ENCODE measurements around the gene RTN4. TPM values are rescaled to one million over a fixed set of nuclear protein-coding genes. Genes with fewer than 3 reads are reported as not detected.

RTN4 gene
- total RNA-seq, 1 experiment from 2014 or later = 200 TPM

GRCh38 chr2:55011831-55012671 lies 38.2 kb downstream of the RTN4 start:
- no peak overlapping the region for H3K4me3 Mint-ChIP-seq
- H4K91ac ChIP-seq (ENCODE audit: insufficient read length, low read depth, low read length) = no peak overlapping the region
- H3K4me1 Mint-ChIP-seq = peaks cover 44 to 61% of the 10 kb centered on the region in 2 experiments
- no peak overlapping the region for H2AK5ac ChIP-seq (ENCODE audit: insufficient read length, low read length)
- no peaks in the 10 kb centered on the region for H3K23me2 ChIP-seq (ENCODE audit: insufficient read length, low read depth, low read length, poor library complexity, severe bottlenecking)
- H2BK20ac ChIP-seq (ENCODE audit: low read depth, low read length, poor library complexity, severe bottlenecking) = no peak overlapping the region
- peaks cover 38% of the 10 kb centered on the region for H3K79me2 ChIP-seq (ENCODE audit: insufficient read depth, low read length)
- H4K8ac ChIP-seq (replicated peaks; ENCODE audit: insufficient read length, low read depth, low read length) = no peak overlapping the region
- H3T11ph ChIP-seq (ENCODE audit: low read length) = no peak overlapping the region
- no peak overlapping the region for H2BK120ac ChIP-seq (ENCODE audit: low read depth, low read length, poor library complexity, severe bottlenecking)
- no peaks in the 10 kb centered on the region for H3K36me3 Mint-ChIP-seq (ENCODE audit: insufficient read depth in 1 of 3, low read depth in 3 of 3)
- peaks cover 3% of the 10 kb centered on the region; the same call in 1 of the 2 replicates for H3K4me1 ChIP-seq (ENCODE audit: insufficient read depth, low read length)
- no peak overlapping the region for H2BK15ac ChIP-seq (ENCODE audit: low read depth, low read length)
- H3K18ac ChIP-seq (ENCODE audit: insufficient read length, low read depth, low read length) = no peak overlapping the region
- no peak overlapping the region for H2BK12ac ChIP-seq (ENCODE audit: insufficient read length, low read depth, low read length)
- no peak overlapping the region for H2AFZ ChIP-seq (ENCODE audit: low read length)
- H3K27ac ChIP-seq (ENCODE audit: insufficient read length, low read depth, low read length) = no peak overlapping the region
- H3K23ac ChIP-seq (ENCODE audit: insufficient read length, low read depth, low read length) = no peak overlapping the region
- no peak overlapping the region for H3K9ac ChIP-seq (ENCODE audit: extremely low read depth, insufficient read length, low read length)
- no CpG with 5 or more reads among the region's 6 CpGs for WGBS (ENCODE audit: extremely low coverage, insufficient read length, low lambda C conversion rate)
- H3K27ac Mint-ChIP-seq = no peak overlapping the region; a peak in 2 of 7 replicates
- H4K5ac ChIP-seq (ENCODE audit: insufficient read length, low read depth, low read length) = no peak overlapping the region
- no peaks in the 10 kb centered on the region for H3K9me3 ChIP-seq (ENCODE audit: control insufficient read depth, low read depth, low read length)
- no peak overlapping the region for H3K4ac ChIP-seq (ENCODE audit: low read depth, low read length)
- H3K27me3 Mint-ChIP-seq (ENCODE audit: low read depth) = no peaks in the 10 kb centered on the region
- no peak for DNase-seq
- H3K14ac ChIP-seq (ENCODE audit: insufficient read depth, low read length) = no peak overlapping the region
- no peak overlapping the region for H3K56ac ChIP-seq (ENCODE audit: insufficient read length, low read depth, low read length)
- H3K4me2 ChIP-seq (ENCODE audit: insufficient read depth, insufficient read length, low read length) = no peak overlapping the region
- H3K79me1 ChIP-seq (ENCODE audit: insufficient read depth, low read depth, low read length, poor library complexity, severe bottlenecking) = peaks cover 5% of the 10 kb centered on the region
- no peak overlapping the region for H2BK5ac ChIP-seq (ENCODE audit: insufficient read length, low read length)
- H4K20me1 ChIP-seq (ENCODE audit: control insufficient read depth, insufficient read depth, insufficient read length) = no peaks in the 10 kb centered on the region
- no peak for TF ChIP-seq CTCF (conservative IDR thresholded peaks at IDR 0.05)
- no peaks in the 10 kb centered on the region for H3K27me3 ChIP-seq (ENCODE audit: insufficient read depth, low read length)
- H3K9me3 Mint-ChIP-seq = no peaks in the 10 kb centered on the region

Data from H9 (cell line).